HEK293 (cell line): ENCODE measurements around the gene QPCT.

ENCODE experiments used
- CTCF ChIA-PET: fragments of 350-600 bp; formaldehyde crosslinking; extraction: SDS; loops from one replicate; lab custom pipeline; 2021; ENCODE audit warnings: antibody characterized with exemption; lab: Yijun Ruan, JAX
- POLR2A ChIA-PET: fragments of 300-600 bp; formaldehyde crosslinking; extraction: SDS; loops from one replicate; lab custom pipeline; 2020; ENCODE audit warnings: antibody characterized with exemption, inconsistent platforms; lab: Yijun Ruan, JAX
- H3K27ac ChIP-seq: fragments of 200-500 bp; sonication (Bioruptor generic); 2 replicates; pipeline ENCODE4 v1.5.1; 2014; ENCODE audit warnings: low read depth, low read length, control low read depth, inconsistent platforms; ENCODE audit errors: extremely low read depth
- H3K36me3 ChIP-seq, 2 experiments: fragments of 200-500 bp in 1 of 2; sonication (Bioruptor generic) in 1 of 2; 1 replicate in 1 of 2; 2 replicates in 1 of 2; pipeline ENCODE4 v1.5.1; 2014 to 2017; ENCODE audit warnings: inconsistent platforms in 2 of 2, low read length in 2 of 2; ENCODE audit not compliant: control insufficient read depth in 2 of 2, insufficient read depth in 1 of 2
- H3K4me1 ChIP-seq: fragments of 200-500 bp; sonication (Bioruptor generic); 2 replicates; pipeline ENCODE4 v1.5.1; 2014; ENCODE audit warnings: mild to moderate bottlenecking, low read length, inconsistent platforms; ENCODE audit not compliant: control insufficient read depth, insufficient read depth
- H3K4me3 ChIP-seq: 2 replicates; pipeline ENCODE4 v1.5.1; 2011; ENCODE audit warnings: low read depth, mild to moderate bottlenecking, control low read depth, low read length, moderate library complexity
- H3K9me3 ChIP-seq: fragments of 200-500 bp; sonication (Bioruptor generic); 2 replicates; pipeline ENCODE4 v1.5.1; 2014; ENCODE audit warnings: low read depth, low read length, inconsistent platforms; ENCODE audit not compliant: control insufficient read depth, insufficient read depth
- PRDM6 ChIP-seq: fragments of 450-650 bp; formaldehyde crosslinking; IDR thresholded peaks from 2 replicates; pipeline ENCODE4 v1.5.1; 2017; ENCODE audit warnings: missing biosample characterization, missing genetic modification characterization
- SP7 ChIP-seq: fragments of 450-650 bp; formaldehyde crosslinking; IDR thresholded peaks from 2 replicates; pipeline ENCODE4 v1.5.1; 2016; ENCODE audit warnings: missing biosample characterization, missing genetic modification characterization
- ZFP37 ChIP-seq: fragments of 450-650 bp; formaldehyde crosslinking; IDR thresholded peaks from 2 replicates; pipeline ENCODE4 v1.5.1; 2016; ENCODE audit warnings: missing biosample characterization, missing genetic modification characterization
- ZNF148 ChIP-seq: fragments of 450-650 bp; formaldehyde crosslinking; IDR thresholded peaks from 2 replicates; pipeline ENCODE4 v1.5.0; 2017; ENCODE audit warnings: missing biosample characterization, missing genetic modification characterization, borderline replicate concordance
- ZNF518A ChIP-seq: fragments of 450-650 bp; formaldehyde crosslinking; conservative IDR thresholded peaks from 2 replicates; pipeline ENCODE4 v1.5.1; 2016; ENCODE audit warnings: low read depth, missing biosample characterization, missing genetic modification characterization
- ZNF580 ChIP-seq: fragments of 450-650 bp; formaldehyde crosslinking; IDR thresholded peaks from 2 replicates; pipeline ENCODE4 v1.5.1; 2016; ENCODE audit warnings: missing biosample characterization, missing genetic modification characterization
- ZNF600 ChIP-seq: fragments of 450-650 bp; formaldehyde crosslinking; IDR thresholded peaks from 2 replicates; pipeline ENCODE4 v1.5.1; 2016; ENCODE audit warnings: missing biosample characterization, missing genetic modification characterization
- ZNF747 ChIP-seq: fragments of 450-650 bp; formaldehyde crosslinking; IDR thresholded peaks from 2 replicates; pipeline ENCODE4 v1.5.1; 2016; ENCODE audit warnings: missing biosample characterization, missing genetic modification characterization

Gene QPCT

GRCh38 chr2:37319754-37320609 is 24.4 kb upstream of the QPCT start (continued):
- no peak for TF ChIP-seq ZNF518A

- Histone ChIP-seq H3K4me3 (no peak overlapping the region; the same call in 1 of the 2 replicates), H3K27ac (no peak overlapping the region), H3K9me3 (no peaks in the 10 kb centered on the region), H3K4me1 (peaks cover 34% of the 10 kb centered on the region)
- TF ChIP-seq ZNF148 (no peak), SP7 (tag by site-specific recombination) (peak; percentile 63), ZFP37 (tag by site-specific recombination) (peak; percentile 100)
- TF ChIP-seq, all 188 proteins: peak for 2
- H3K36me3 ChIP-seq: peaks cover 0 to 2% of the 10 kb centered on the region in 2 experiments; a peak in 1 of 3 replicates
- ChIA-PET POLR2A (interaction anchor here (1.5 kb wide), 1 partner anchor 29 kb away, joined by 3 read pairs; no protein-coding TSS in a partner anchor), CTCF (interaction anchor here (1.2 kb wide), 1 partner anchor 16 kb away, joined by 3 read pairs; no protein-coding TSS in a partner anchor)
Measured at GRCh38 chr2:37321029-37321682, 23.3 kb upstream of the QPCT start.

GRCh38 chr2:37322368-37322767 is 22.1 kb upstream of the QPCT start:
- Histone ChIP-seq H3K9me3 (no peaks in the 10 kb centered on the region), H3K4me1 (peaks cover 28% of the 10 kb centered on the region), H3K27ac (no peak overlapping the region), H3K36me3 (no peaks in the 10 kb centered on the region), H3K4me3 (peak overlapping the region; percentile 13; the same call in 1 of the 2 replicates)
- CTCF ChIA-PET: interaction anchor here (0.6 to 1.3 kb wide), 7 partner anchors 10 to 1261 kb away, joined by 3 to 6 read pairs (median 3); no protein-coding TSS in a partner anchor
- TF ChIP-seq PRDM6 (tag by site-specific recombination): peak; percentile 48; the same call in 1 of the 2 replicates
- no peak for TF ChIP-seq ZNF747
- peak; percentile 69 for TF ChIP-seq ZNF600 (tag by site-specific recombination)
- no peak for TF ChIP-seq ZNF580 (tag by site-specific recombination)
- POLR2A ChIA-PET: no interaction called here
